Activated T-cell treated with anti-CD3 and anti-CD28 coated beads for 4 hours (primary cell): ENCODE measurements around the gene OR2L8.

Source experiments
- DNase-seq: peaks from one replicate; pipeline ENCODE4 v3.0.0-alpha.2; 2020

The OR2L8 gene, protein sequence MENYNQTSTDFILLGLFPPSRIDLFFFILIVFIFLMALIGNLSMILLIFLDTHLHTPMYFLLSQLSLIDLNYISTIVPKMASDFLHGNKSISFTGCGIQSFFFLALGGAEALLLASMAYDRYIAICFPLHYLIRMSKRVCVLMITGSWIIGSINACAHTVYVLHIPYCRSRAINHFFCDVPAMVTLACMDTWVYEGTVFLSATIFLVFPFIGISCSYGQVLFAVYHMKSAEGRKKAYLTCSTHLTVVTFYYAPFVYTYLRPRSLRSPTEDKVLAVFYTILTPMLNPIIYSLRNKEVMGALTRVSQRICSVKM

DNA sequence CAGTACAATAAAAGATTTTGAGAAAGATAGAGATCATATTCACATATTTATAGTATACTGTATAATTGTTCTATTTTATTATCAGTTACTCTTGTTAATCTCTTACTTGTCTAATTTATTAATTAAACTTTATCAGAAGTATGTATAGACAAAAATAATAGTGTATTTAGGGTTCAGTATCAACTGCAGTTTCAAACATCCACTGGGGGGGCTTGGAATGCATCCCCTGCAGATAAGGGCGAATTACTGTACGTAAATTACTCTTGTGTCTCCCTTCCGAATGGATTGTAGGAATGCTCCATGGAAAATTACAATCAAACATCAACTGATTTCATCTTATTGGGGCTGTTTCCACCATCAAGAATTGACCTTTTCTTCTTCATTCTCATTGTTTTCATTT lies at the start of gene OR2L8:
TSS of gene OR2L8 (plus strand) at position 301 of the 400 bp plus-strand sequence. CDS start at position 301, 0 bp downstream.
- DNase-seq = no peak

DNA sequence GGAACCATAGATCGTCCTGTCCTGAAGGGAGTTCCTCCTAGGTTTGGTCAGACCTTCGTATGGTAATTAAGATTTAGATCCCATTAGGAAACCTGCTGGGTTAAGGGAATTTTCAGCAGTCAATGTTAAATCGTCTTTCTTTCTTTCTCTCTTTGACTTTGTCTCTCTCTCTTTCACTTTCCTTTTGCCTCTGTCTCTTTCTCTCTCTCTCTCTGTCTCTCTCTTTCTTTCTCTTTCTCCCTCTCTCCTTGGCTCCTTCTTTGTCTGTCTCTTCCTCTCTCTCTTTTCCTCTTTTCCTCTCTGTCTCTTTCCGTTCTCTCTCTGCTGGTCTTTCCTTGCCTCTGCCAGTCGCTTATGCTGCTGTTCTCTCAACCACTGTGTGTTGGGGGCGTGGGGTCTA lies 44.5 kb upstream of the OR2L8 start:
- no peak for DNase-seq

DNA sequence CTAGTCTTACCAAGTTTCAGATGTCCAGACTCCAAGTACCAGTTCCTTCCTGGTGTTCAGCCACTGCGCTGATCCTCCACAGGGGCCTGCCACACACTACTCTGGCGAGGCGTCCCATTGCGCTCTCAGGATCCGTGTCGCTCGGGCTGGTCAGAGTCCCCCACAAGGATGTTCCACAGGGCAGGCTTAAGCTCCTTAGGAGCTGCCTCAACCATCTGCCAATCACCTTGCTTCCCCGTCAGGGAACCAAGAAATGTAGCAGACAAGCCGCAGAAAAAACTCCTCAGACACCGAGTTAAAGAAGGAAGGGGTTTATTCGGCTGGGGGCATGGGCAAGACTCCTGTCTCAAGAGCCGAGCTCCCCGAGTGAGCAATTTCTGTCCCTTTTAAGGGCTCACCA lies 43.5 kb upstream of the OR2L8 start:
- DNase-seq = no peak

DNA sequence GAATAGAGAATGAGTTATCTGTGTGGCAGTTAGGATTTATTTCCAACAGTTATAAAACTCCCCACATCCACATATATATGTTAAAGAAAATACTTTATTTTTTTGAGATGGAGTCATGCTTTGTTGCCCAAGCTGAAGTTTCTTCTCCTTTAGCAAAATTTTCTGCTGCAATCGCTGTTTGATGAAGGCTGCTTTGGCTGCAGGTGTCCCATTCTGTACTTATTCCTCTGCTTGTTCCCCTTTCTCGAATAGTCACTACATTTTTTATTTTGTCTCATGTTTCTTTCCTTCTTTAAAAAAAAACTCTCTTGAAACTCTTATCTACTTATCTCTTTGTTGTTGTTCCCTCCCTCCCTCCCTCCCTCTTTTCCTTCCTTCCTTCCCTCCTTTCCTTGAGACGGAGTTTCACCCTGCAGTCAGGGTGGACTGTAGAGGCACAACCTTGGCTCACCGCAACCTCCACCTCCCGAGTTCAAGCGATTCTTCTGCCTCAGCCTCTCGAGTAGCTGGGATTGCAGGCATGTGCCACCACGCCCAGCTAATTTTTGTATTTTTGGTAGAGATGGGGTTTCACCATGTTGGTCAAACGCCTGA lies 42.7 kb upstream of the OR2L8 start:
- no peak for DNase-seq

DNA sequence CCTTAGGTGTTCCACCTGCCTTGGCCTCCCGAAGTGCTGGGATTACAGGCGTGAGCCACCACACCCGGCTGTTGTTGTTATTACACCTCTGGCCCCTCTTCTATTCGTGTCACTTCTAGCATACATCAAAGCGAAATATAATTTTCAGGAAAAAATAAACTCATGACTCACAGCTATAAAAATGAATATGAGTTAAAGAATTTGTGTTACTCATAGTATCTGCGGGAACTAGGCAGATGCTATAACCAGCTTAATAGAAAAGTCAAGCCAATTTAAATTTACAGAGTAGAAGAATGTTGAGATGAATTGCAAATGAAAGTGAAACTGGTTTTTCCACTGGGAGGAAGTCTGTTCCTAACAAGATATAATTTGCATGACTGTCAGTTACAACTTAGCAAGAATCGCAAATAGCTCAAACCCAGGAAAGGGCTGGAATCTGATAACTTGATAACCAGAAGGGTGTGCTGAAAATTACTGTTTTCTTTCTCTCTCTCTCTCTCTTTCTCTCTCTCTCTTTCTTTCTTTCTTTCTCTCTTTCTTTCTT lies 42.1 kb upstream of the OR2L8 start:
- DNase-seq = no peak

DNA sequence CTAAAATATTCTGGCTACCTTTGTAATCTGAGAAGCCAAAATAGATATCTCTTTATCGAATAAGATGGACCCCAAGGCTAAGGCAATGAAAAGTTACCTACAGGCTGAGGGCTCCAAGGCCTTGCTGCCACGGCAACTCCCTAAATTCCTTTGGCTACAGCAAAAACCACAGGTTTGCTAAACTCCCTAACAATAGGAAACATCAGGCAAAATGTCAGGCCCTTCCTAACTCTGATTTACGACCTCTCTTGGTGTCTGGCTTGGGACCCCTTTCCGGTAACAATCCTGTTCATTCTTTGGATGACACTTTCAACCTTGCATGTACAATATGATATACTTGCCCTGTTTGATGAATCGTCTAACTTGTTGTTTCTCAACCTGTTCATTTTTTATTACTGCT lies 39.9 kb upstream of the OR2L8 start:
- no peak for DNase-seq

DNA sequence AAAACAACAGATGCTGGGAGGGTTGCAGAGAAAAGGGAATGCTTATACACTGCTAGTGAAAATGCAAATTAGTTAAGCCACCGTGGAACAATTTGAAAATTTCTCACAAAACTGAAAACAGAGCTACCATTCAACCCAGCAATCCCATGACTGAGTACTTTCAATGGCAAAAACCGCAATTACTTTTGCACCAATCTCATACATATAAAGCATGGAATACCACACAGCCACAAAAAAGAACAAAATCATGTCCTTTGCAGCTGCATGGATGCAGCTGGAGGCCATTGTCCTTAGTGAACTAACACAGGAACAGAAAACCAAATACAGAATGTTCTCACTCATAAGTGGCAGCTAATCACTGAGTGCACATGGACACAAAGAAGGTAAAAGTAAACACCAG lies 34.9 kb upstream of the OR2L8 start:
- no peak for DNase-seq

DNA sequence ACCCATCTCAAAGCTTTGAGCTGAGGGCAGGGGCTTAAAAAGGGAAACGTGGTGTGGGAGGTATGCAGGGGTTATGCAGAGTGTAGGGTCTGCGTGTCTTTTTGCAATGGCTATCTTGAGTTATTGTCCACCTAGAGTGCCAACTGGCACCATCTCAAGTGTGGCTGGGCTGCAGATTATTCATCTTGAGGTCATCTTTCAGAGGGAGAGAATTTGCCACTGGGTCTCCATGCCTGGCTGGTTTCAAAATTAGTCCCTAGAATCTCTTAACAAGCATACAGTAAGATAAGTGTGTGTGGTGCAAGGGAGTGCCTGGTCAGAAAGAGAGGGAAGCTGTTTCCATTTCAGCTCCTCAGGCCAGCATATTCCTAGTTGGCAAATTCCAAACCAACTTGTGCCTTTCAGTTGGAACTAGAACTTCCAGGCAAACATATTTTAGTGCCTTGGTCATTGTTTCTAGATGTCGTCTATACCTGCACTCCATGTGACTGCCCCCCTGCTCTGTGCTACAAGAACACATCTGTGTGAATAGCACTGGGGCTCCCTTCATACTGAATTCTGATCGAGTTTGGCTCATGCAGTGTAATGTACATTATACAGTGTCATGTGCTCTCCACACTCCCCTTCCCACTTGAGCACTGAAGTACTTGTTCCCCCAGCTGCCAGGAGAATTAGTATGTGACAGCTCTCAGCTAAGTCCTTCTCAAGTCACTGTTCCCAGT lies 33.6 kb upstream of the OR2L8 start:
- no peak for DNase-seq

DNA sequence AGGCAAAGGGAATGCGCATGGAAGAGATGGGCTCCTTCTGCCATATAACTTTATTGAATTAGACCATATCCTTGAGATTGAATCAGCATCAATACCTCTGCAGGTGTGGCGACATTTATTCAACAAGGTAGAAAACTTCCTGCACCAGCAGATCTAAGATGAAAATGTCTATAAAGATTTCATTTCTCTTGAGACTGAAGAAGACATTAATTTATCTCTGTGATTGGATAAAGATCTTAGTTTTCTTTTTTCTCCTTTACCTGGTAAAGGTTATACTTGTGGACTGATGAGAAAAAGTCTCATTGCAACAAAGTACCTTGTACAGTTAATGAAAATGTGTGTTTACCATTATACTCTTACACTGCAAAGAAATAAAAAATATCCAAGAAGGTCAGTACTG lies 28.7 kb upstream of the OR2L8 start, which contains the start of gene OR2T8:
TSS of gene OR2T8 (plus strand) at position 301 of the 400 bp plus-strand sequence. CDS start 766 bp downstream, outside the sequence.
- no peak for DNase-seq

DNA sequence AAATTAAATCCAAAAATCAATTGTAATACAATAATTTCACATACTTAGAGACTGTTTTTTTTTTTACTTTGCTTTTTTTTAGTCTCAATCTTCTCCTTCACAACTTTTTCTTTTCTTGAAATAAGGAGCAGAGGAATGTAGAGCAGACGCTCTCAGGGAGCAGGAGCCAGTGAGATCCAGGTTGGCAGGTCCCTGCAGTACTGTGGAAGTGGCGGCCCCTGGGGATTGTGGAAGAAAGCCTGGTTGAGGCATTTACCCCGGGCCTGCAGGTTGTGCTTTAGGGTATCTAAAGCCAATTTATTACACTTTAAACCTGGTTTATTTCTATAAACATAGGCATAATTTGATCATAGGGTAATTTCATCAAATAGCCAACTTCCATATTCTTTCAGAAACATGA lies 24.7 kb upstream of the OR2L8 start:
- no peak for DNase-seq

DNA sequence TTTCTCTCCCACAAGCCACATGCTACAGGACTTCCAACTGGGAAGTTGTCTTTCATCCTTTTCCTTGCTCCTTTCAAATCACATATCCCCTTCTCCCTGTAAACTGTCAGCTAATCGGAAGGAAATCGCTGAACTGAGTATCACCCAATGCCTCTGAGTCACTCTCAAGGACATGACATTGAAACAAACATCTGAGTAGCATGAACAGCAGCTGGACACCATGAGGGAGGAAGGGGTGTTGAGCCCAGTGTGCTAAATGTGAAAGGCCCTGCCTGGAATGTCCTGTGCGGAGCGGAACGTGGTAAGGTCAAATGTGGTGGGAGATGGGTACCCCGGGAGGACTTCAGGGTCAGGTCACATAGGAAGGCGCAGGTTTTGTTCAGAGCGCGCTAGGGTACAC lies 23.8 kb upstream of the OR2L8 start, which contains the start of gene OR2AJ1:
TSS of gene OR2AJ1 (plus strand) at position 22 of the 400 bp plus-strand sequence. CDS start 8,880 bp downstream, outside the sequence.
- no peak for DNase-seq

DNA sequence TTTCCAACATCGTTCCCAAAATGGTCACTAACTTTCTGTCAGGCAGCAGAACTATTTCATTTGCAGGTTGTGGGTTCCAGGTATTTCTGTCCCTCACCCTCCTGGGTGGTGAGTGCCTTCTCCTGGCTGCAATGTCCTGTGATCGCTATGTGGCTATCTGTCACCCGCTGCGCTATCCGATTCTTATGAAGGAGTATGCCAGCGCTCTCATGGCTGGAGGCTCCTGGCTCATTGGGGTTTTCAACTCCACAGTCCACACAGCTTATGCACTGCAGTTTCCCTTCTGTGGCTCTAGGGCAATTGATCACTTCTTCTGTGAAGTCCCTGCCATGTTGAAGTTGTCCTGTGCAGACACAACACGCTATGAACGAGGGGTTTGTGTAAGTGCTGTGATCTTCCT lies 14.7 kb upstream of the OR2L8 start:
- DNase-seq = no peak

DNA sequence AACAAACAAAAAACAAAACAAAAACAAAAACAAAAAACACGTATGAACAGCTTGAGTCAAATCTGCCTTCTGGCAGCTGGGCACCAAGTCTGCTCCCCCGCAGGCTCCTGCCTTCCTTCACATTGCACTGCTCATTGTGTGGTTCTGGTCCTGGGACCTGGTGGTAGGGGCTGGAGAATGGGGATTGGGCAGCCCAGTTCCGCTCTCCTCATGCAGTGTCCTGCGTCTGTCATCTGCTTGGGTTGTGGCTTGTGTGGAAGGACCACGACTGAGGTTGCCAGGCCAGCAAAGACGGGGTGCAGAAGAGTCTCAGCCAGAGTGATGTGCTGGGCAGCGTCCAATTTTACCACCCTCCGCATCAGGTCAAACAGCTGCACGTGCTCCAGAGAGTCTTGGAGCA lies 12.9 kb upstream of the OR2L8 start:
- no peak for DNase-seq

DNA sequence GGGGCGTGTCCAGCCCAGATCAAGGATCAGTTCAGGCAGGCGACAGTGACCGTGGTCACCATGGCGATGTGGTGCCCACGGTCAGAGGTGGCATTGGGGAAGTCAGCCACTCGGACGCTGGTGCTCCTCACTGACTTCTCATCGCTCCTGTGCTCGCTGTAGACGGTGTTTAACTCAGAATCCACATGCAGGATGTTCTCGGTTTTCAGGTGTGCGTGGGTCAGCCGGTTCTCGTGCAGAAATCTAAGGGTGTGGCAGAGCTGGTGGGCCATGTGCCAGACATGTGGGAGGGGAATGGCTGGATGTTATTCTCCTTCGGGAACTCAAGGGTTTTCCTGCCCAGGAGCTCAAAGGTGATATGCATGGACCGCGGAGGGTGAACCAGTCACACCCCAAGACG lies 12.2 kb upstream of the OR2L8 start:
- no peak for DNase-seq

DNA sequence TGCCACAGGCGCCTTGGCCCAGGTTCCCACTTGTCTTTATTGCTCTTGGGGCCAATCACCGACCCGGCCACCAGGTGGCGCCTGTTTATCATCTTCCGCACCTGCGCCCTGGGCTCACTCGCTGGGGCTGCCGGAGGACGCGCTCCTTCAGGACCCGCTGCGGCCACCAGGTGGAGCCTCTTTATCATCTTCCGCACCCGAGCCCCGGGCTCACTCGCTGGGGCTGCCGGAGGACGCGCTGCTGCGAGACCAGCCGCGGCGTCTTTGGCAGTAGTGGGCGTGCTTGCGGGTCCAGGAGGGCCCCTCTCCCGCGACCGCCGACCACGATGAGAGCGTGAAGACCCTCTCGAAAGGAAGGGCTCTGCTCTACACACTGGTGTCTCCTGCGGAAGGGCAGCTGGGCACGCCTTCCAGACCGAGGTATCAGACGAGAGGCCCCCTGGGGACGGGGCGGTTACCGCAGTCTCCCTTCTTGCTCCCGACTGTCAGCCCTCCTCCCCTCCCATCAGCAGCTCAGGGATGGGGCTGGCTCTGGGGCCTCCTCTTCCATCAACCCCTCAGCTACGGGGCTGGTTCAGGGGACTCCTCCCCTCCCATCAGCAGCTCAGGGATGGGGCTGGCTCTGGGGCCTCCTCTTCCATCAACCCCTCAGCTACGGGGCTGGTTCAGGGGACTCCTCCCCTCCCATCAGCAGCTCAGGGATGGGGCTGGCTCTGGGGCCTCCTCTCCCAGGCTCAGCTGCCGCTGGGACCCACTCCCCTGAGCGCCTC lies 11.5 kb upstream of the OR2L8 start:
- DNase-seq = peak; percentile 78

DNA sequence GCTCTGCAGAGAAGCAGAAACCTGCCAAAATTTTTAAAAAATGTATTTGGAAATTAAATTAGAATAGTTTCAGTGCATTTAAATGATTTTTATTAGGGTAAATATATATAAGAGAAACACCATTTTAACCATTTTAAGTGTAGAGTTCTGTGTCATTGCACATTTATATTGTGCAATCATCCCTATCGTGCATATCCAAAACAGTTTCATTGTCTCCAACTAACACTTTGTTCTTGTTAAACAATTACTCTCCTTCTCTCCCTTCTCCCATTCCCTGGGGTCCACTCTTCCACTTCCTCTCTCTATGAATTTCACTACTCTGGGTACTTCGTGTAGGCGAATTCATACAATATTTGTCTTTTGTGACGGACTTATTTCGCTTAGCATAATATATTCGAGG lies 6.0 kb upstream of the OR2L8 start:
- DNase-seq = no peak

DNA sequence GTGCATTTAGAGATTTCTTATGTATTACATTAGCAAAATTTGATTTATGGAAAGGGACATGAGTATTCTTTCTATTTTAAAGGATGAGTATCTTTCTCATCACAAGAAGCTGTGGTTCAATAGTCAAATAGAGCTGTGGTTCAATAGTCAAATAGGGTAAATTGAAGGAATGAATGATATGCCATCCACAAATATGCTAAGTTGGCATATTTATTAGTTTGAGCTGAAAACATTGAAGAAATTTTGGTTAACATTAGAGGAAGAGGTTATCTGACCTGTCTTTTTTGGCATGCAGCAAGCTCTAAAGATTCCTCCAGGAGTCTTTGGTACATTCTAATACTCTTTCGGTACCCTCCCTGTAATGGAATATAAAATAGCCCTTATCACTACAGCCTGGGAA lies 4.8 kb downstream of the OR2L8 start:
- DNase-seq = no peak

DNA sequence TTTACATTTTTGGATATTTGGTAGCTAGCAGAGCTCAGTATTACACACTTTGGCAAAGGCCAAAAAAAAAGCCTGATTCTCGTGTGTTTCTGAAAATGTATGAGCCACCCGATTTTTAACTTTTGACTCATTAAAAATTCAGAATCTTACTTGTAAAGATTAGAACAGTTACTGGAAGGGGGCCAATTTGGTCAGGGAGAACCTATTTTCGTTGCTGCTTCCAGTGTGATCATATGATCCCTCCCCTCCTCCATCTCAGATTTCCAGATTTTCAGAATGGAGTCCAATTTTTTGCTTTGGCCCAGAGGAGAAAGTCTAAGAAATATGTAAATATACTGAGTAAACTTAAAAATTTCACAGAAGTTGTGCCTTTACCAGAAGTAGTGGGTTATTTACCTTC lies 13.1 kb downstream of the OR2L8 start:
- DNase-seq = no peak

DNA sequence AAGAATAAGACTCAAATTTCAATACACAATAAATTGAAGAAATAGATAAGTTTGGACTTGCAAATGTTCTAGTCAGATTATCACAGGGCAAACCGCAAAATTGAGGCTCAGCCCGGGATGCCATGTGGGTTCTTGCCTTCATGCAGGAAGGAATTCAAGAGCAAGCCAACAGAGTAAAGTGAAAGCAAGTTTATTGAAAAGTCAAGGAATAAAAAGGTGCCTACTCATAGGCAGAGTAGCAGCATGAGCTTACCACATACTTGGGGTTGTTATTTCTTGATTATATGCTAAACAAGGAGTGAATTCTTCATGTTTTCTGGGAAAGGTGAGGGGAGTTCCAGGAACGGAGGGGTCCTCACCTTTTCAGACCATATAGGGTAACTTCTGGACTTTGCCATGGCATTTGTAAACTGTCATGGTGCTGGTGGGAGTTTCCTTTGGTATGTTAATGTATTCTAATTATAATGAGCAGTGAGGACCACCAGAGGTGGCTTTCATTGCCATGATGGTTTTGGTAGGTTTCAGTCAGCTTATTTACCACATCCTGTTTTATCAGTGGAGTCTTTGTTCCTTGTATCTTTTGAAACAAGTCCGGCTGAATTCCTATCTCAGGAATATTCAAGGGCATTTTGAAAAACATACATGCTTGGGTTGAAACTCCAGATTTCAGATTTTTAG lies 14.4 kb downstream of the OR2L8 start:
- no peak for DNase-seq

DNA sequence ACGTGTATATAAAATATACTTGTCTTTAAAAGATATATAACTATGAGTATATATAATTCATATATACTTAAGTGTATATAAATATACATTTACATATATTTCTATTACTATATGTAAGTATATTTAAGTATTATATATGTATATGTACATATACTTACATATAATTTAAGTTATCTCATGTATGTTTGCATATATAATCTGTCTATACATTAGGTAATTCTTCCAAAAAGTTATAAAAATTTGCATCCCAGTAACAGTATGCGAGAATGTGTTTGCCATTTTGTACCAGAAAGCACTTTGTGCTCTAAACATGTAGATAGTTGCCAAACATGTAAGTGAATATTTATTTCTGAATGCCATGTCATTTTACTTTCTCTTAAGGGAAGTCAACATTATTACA lies 16.3 kb downstream of the OR2L8 start, which contains the start of gene OR2AK2:
TSS of gene OR2AK2 (plus strand) at position 301 of the 400 bp plus-strand sequence. CDS start 144 bp downstream, outside the sequence.
- DNase-seq = no peak

DNA sequence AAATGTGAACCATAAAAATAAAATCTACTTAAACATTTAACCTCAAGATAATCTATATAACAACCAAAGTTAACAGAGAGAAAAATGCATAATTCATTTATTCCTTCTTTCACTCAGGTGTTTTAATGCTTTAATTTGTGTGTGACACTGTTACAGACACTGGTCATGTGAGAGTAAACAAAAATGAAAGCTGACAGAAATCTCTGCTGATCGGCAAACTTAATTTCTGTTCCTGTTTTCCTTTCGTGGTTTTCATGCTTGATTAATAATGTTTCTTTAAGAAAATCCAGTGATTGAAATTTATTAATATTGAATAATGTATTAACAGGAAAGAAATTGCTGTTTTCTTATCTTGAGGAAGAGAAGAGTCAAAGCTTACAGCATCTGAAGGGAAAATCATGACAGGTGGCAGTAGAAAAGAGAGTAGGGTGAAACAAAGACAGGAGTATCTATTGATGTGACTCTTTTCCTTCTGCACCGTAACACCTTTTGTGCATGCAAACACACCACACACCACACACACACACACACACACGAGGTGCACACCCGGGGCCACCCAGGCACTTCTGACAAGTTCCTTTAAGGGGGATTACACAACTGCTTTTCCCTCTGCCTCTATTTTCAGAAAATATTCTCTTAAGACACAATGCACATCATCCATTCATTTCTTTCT lies 18.0 kb downstream of the OR2L8 start:
- no peak for DNase-seq

DNA sequence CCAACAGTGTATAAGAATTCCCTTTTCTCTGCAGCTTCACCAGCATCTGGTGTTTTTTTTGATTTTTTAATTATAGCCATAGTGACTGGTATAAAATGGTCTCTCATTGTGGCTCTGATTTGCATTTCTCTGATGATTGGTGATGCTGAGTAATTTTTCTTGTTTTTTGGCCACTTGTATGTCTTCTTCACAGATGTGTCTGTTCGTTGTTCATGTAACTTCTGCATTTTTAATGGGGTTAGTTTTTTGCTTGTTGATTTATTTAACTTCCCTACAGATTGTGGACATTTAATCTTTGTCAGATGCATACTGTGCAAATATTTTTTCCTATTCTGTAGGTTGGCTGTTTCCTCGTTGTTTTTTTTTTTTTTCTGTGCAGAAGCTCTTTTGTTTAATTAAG lies 44.3 kb downstream of the OR2L8 start:
- no peak for DNase-seq
